IMR-90 (cell line): ENCODE results near the gene KLK14. TPM values are rescaled to one million over a fixed set of nuclear protein-coding genes. Genes with fewer than 3 reads are reported as not detected.

ENCODE experiments used
- ATAC-seq: fragments of 200-7000 bp; cut with Tn5 transposase; 2 replicates; pipeline ENCODE4 v1.9.1; 2020; ENCODE audit warnings: low read depth, mild to moderate bottlenecking, moderate library complexity
- BruUV-seq: library from RNA; stranded (reverse); fragments of 400-500 nt; replicated peaks from 2 replicates; lab custom pipeline; 2021; lab: Mats Ljungman, UMichigan
- CTCF ChIA-PET: fragments of 300-600 bp; formaldehyde crosslinking; extraction: SDS; loops from one replicate; lab custom pipeline; 2021; ENCODE audit warnings: antibody characterized with exemption; lab: Yijun Ruan, JAX
- POLR2A ChIA-PET: fragments of 300-600 bp; sonication (Branson Sonifier 250); formaldehyde crosslinking; loops from one replicate; lab custom pipeline; 2022; ENCODE audit warnings: antibody characterized with exemption; ENCODE audit not compliant: unreplicated experiment; lab: Charles Lee
- DNase-seq: peaks from one replicate; pipeline ENCODE4 v3.0.0; 2013
- H2AFZ ChIP-seq: replicated peaks from 2 replicates; pipeline ENCODE3; 2013; ENCODE audit warnings: low read length, mild to moderate bottlenecking; ENCODE audit not compliant: poor library complexity
- H2AK5ac ChIP-seq: 2 replicates; pipeline ENCODE4 v1.6.1; 2013; ENCODE audit warnings: low read depth, low read length, inconsistent platforms
- H2AK9ac ChIP-seq: replicated peaks from 2 replicates; pipeline ENCODE3; 2013; ENCODE audit warnings: mild to moderate bottlenecking, low read depth, low read length, moderate library complexity; ENCODE audit not compliant: poor library complexity
- H2BK120ac ChIP-seq: 2 replicates; pipeline ENCODE4 v1.6.1; 2013; ENCODE audit warnings: low read depth, low read length, inconsistent platforms
- H2BK15ac ChIP-seq: 3 replicates; pipeline ENCODE4 v1.6.1; 2013; ENCODE audit warnings: low read depth, low read length, inconsistent platforms
- H2BK20ac ChIP-seq: 2 replicates; pipeline ENCODE4 v1.6.1; 2013; ENCODE audit warnings: low read depth, mild to moderate bottlenecking, inconsistent platforms, low read length, moderate library complexity
- H2BK5ac ChIP-seq: 2 replicates; pipeline ENCODE4 v1.6.1; 2013; ENCODE audit warnings: mild to moderate bottlenecking, low read depth, low read length, inconsistent platforms; ENCODE audit not compliant: poor library complexity, severe bottlenecking
- H3K14ac ChIP-seq: replicated peaks from 2 replicates; pipeline ENCODE4 v1.6.1; 2013; ENCODE audit warnings: low read depth, low read length, inconsistent platforms
- H3K18ac ChIP-seq: 2 replicates; pipeline ENCODE4 v1.6.1; 2013; ENCODE audit warnings: low read depth, low read length, control low read depth
- H3K23ac ChIP-seq: 2 replicates; pipeline ENCODE4 v1.6.1; 2013; ENCODE audit warnings: low read depth, low read length, inconsistent platforms
- H3K27ac ChIP-seq: 2 replicates; pipeline ENCODE4 v1.5.1; 2013; ENCODE audit warnings: mild to moderate bottlenecking, control low read depth, low read length; ENCODE audit not compliant: insufficient read depth
- H3K27me3 ChIP-seq: 2 replicates; pipeline ENCODE4 v1.6.1; 2013; ENCODE audit warnings: low read length; ENCODE audit not compliant: control insufficient read depth, insufficient read depth
- H3K36me3 ChIP-seq: 2 replicates; pipeline ENCODE4 v1.6.1; 2013; ENCODE audit warnings: low read length, mixed read lengths; ENCODE audit not compliant: control insufficient read depth, insufficient read depth
- H3K4ac ChIP-seq: 2 replicates; pipeline ENCODE4 v1.6.1; 2013; ENCODE audit warnings: low read depth, low read length, inconsistent platforms
- H3K4me1 ChIP-seq: 2 replicates; pipeline ENCODE4 v1.6.1; 2013; ENCODE audit warnings: low read length, mixed read lengths; ENCODE audit not compliant: control insufficient read depth, insufficient read depth
- H3K4me2 ChIP-seq: 2 replicates; pipeline ENCODE4 v1.6.1; 2013; ENCODE audit warnings: low read depth, mild to moderate bottlenecking, control low read depth, low read length, moderate library complexity
- H3K4me3 ChIP-seq: 2 replicates; pipeline ENCODE4 v1.5.1; 2013; ENCODE audit warnings: low read depth, mild to moderate bottlenecking, control low read depth, low read length, moderate library complexity; ENCODE audit not compliant: insufficient read depth
- H3K56ac ChIP-seq: 2 replicates; pipeline ENCODE4 v1.6.1; 2013; ENCODE audit warnings: low read length, inconsistent platforms; ENCODE audit not compliant: insufficient read depth; ENCODE audit errors: extremely low read depth
- H3K79me1 ChIP-seq, 2 experiments: 2 replicates each; pipeline ENCODE4 v1.6.1; 2013; ENCODE audit warnings: low read length in 2 of 2, inconsistent platforms in 1 of 2, low read depth in 1 of 2
- H3K9ac ChIP-seq: 2 replicates; pipeline ENCODE4 v1.6.1; 2013; ENCODE audit warnings: low read depth, low read length, control low read depth
- H3K9me1 ChIP-seq: 2 replicates; pipeline ENCODE4 v1.6.1; 2013; ENCODE audit warnings: low read length, inconsistent platforms; ENCODE audit not compliant: insufficient read depth
- H3K9me3 ChIP-seq: 2 replicates; pipeline ENCODE4 v1.6.1; 2013; ENCODE audit warnings: low read length; ENCODE audit not compliant: control insufficient read depth, insufficient read depth
- H4K20me1 ChIP-seq: 2 replicates; pipeline ENCODE4 v1.6.1; 2013; ENCODE audit warnings: low read length, inconsistent platforms; ENCODE audit not compliant: insufficient read depth
- H4K5ac ChIP-seq: 2 replicates; pipeline ENCODE4 v1.6.1; 2013; ENCODE audit warnings: mild to moderate bottlenecking, low read depth, low read length, control low read depth
- H4K8ac ChIP-seq, 2 experiments: 2 replicates each; pipeline ENCODE4 v1.6.1; 2013; ENCODE audit warnings: low read depth in 2 of 2, low read length in 2 of 2, control low read depth in 1 of 2, inconsistent platforms in 1 of 2
- H4K91ac ChIP-seq: 2 replicates; pipeline ENCODE4 v1.6.1; 2013; ENCODE audit warnings: low read depth, low read length, inconsistent platforms; ENCODE audit not compliant: insufficient read depth
- CEBPB ChIP-seq: IDR thresholded peaks from 2 replicates; pipeline ENCODE4 v1.6.1; 2012; ENCODE audit warnings: low read depth, low read length, improper control_type of control experiment
- CHD1 ChIP-seq: IDR thresholded peaks from 2 replicates; pipeline ENCODE4 v1.6.1; 2012; ENCODE audit warnings: low read depth, low read length, improper control_type of control experiment
- ELK1 ChIP-seq: fragments of 150-350 bp; IDR thresholded peaks from 2 replicates; pipeline ENCODE4 v1.6.1; 2016; ENCODE audit warnings: low read depth, mild to moderate bottlenecking, low read length, moderate library complexity, borderline replicate concordance
- FOS ChIP-seq: fragments of 150-350 bp; IDR thresholded peaks from 2 replicates; pipeline ENCODE4 v1.6.1; 2016; ENCODE audit warnings: low read depth, low read length
- MAZ ChIP-seq: IDR thresholded peaks from 2 replicates; pipeline ENCODE4 v1.6.1; 2012; ENCODE audit warnings: low read depth, mild to moderate bottlenecking, low read length, improper control_type of control experiment, moderate library complexity, borderline replicate concordance
- NFE2L2 ChIP-seq: fragments of 150-350 bp; IDR thresholded peaks from 2 replicates; pipeline ENCODE4 v1.6.1; 2016; ENCODE audit warnings: low read depth, mild to moderate bottlenecking, low read length
- POLR2A ChIP-seq: IDR thresholded peaks from 2 replicates; pipeline ENCODE4 v1.6.1; 2012; ENCODE audit warnings: mild to moderate bottlenecking, low read depth, low read length
- RFX5 ChIP-seq: IDR thresholded peaks from 2 replicates; pipeline ENCODE4 v1.8.0; 2012; ENCODE audit warnings: low read depth, mild to moderate bottlenecking, low read length, moderate library complexity
- WGBS, 2 experiments: methylation state at CpG; one replicate each; pipeline versions ENCODE4 v1.1.5 to v1.1.7; 2013; ENCODE audit warnings: missing lambda C conversion rate in 2 of 2; ENCODE audit not compliant: insufficient read length in 1 of 2; ENCODE audit errors: extremely low coverage in 2 of 2; 5-methylcytosine and 5-hydroxymethylcytosine counted together
- dilution Hi-C: fragments of 300-500 bp; cut with HindIII; formaldehyde crosslinking; loops from one replicate; pipeline ENCODE4 v1.14.3; 2018; ENCODE audit warnings: low sequenced_read_pairs; ENCODE audit not compliant: unreplicated experiment
- in situ Hi-C: fragments of 300-500 bp; cut with MboI; formaldehyde crosslinking; loops from 3 replicates; pipeline ENCODE4 v1.14.3; 2019; ENCODE audit warnings: low sequenced_read_pairs, inconsistent platforms, mixed read lengths
- intact Hi-C: fragments of 100-400 bp; cut with micrococcal nuclease; formaldehyde crosslinking; loops from 2 replicates; pipeline ENCODE4 v1.10.0; 2022
- polyA plus RNA-seq, 3 experiments: library from polyadenylated mRNA; depleted of rRNA; stranded (reverse); fragments of >200 nt; gene quantifications; 2 replicates each; pipeline ENCODE4 v1.2.3, GENCODE V29; 2012; ENCODE audit warnings: low replicate concordance in 1 of 3
- total RNA-seq: library from RNA; depleted of rRNA; stranded (reverse); fragments of >200 nt; gene quantifications from 2 replicates; pipeline ENCODE4 v1.2.3, GENCODE V29; 2012

The KLK14 gene
- total and polyA plus RNA-seq, 2 of the 4 experiments (the other 2 are of a cell fraction): not detected

GRCh38 chr19:51063664-51064063 lies 19.0 kb downstream of the KLK14 start:
- H4K8ac ChIP-seq: no peak overlapping the region
- intact Hi-C loops: no loop called here
- CTCF ChIA-PET: no interaction called here

More at GRCh38 chr19:51063664-51064063, 19.0 kb downstream of the KLK14 start:
- no peaks in the 10 kb centered on the region for H3K36me3 ChIP-seq
- no peak overlapping the region for H2BK15ac ChIP-seq
- no peaks in the 10 kb centered on the region for H3K79me1 ChIP-seq
- DNase-seq (no peak), ATAC-seq (no peak)
- H3K56ac ChIP-seq: no peak overlapping the region
- 71% methylated on average over 1 of the region's 7 CpGs; no CpG with 5 or more reads in 1 of the 2 experiments for WGBS, 2 experiments
- no peaks in the 10 kb centered on the region for H3K9me1 ChIP-seq
- H3K4ac ChIP-seq: no peak overlapping the region
- no peak overlapping the region for H4K91ac ChIP-seq
- dilution Hi-C loops: no loop called here
- H2BK20ac ChIP-seq: no peak overlapping the region
- H4K20me1 ChIP-seq: no peaks in the 10 kb centered on the region
- no peak overlapping the region for H3K27ac ChIP-seq
- no peak overlapping the region for H2BK5ac ChIP-seq
- H2AK5ac ChIP-seq: no peak overlapping the region
- H4K5ac ChIP-seq: no peak overlapping the region
- in situ Hi-C loops: no loop called here
- H2AK9ac ChIP-seq: no peak overlapping the region
- no peak overlapping the region for H3K23ac ChIP-seq
- no peaks in the 10 kb centered on the region for H3K27me3 ChIP-seq
- no peaks in the 10 kb centered on the region for H3K4me1 ChIP-seq
- POLR2A ChIA-PET: no interaction called here
- no peak overlapping the region for H2BK120ac ChIP-seq
- no peak overlapping the region for H3K18ac ChIP-seq
- H3K14ac ChIP-seq: no peak overlapping the region
- no peak for TF ChIP-seq FOS
- no peak for TF ChIP-seq CHD1
- TF ChIP-seq MAZ: no peak
- no peak for TF ChIP-seq NFE2L2
- no peak for TF ChIP-seq CEBPB
- no peak for TF ChIP-seq RFX5
- no peak for TF ChIP-seq ELK1
- no peak for TF ChIP-seq POLR2A
- no peak overlapping the region for H2AFZ ChIP-seq
- peaks cover 2% of the 10 kb centered on the region; the same call in 1 of the 2 replicates for H3K9me3 ChIP-seq
- BruUV-seq: no TSS peak
- no peak overlapping the region for H3K9ac ChIP-seq
- H3K4me3 ChIP-seq: no peak overlapping the region
- H3K4me2 ChIP-seq: no peak overlapping the region
